ENCODE data around the gene SLC35F1.
"Not testable (repeated sequence)": the region's sequence is repeated elsewhere in the genome, so short reads cannot be mapped to it uniquely, and the experiment has no call there.

SLC35F1 gene

GRCh38 chr6:118016532-118016931 lies 109.5 kb downstream of the SLC35F1 start:
- no peak for DNase-seq

GRCh38 chr6:118017301-118017848 lies 110.3 kb downstream of the SLC35F1 start:
- DNase-seq: no peak

GRCh38 chr6:118023771-118024170 lies 116.7 kb downstream of the SLC35F1 start:
- no peak for DNase-seq

GRCh38 chr6:118029967-118030366 lies 122.9 kb downstream of the SLC35F1 start:
- no peak for DNase-seq

GRCh38 chr6:118037479-118037878 lies 130.4 kb downstream of the SLC35F1 start:
- DNase-seq: not testable (repeated sequence)

GRCh38 chr6:118042855-118043254 lies 135.8 kb downstream of the SLC35F1 start:
- no peak for DNase-seq

- DNase-seq: no peak
Observed at GRCh38 chr6:118044275-118044674, 137.2 kb downstream of the SLC35F1 start.

GRCh38 chr6:118054082-118054481 lies 147.0 kb downstream of the SLC35F1 start:
- no peak for DNase-seq

- no peak for DNase-seq
Observed at GRCh38 chr6:118061666-118062065, 154.6 kb downstream of the SLC35F1 start.

- no peak for DNase-seq
Observed at GRCh38 chr6:118080547-118080946, 173.5 kb downstream of the SLC35F1 start.

- DNase-seq: no peak
Observed at GRCh38 chr6:118083711-118084110, 176.6 kb downstream of the SLC35F1 start.

GRCh38 chr6:118085665-118086064 lies 178.6 kb downstream of the SLC35F1 start:
- DNase-seq: no peak

- DNase-seq: no peak
Observed at GRCh38 chr6:118086159-118086558, 179.1 kb downstream of the SLC35F1 start.

- DNase-seq: no peak
Observed at GRCh38 chr6:118092086-118092485, 185.0 kb downstream of the SLC35F1 start.

GRCh38 chr6:118097576-118097975 lies 190.5 kb downstream of the SLC35F1 start:
- no peak for DNase-seq

GRCh38 chr6:118100717-118101116 lies 193.7 kb downstream of the SLC35F1 start:
- DNase-seq: no peak

- DNase-seq: no peak
Observed at GRCh38 chr6:118101220-118101619, 194.2 kb downstream of the SLC35F1 start.

GRCh38 chr6:118101831-118102345 lies 194.8 kb downstream of the SLC35F1 start:
- no peak for DNase-seq

GRCh38 chr6:118102401-118102800 lies 195.3 kb downstream of the SLC35F1 start:
- DNase-seq: no peak

GRCh38 chr6:118103381-118104146 lies 196.5 kb downstream of the SLC35F1 start:
- DNase-seq: no peak

- no peak for DNase-seq
Observed at GRCh38 chr6:118122161-118122725, 215.2 kb downstream of the SLC35F1 start.

GRCh38 chr6:118122801-118123200 lies 215.7 kb downstream of the SLC35F1 start:
- no peak for DNase-seq

GRCh38 chr6:118123503-118124037 lies 216.5 kb downstream of the SLC35F1 start:
- DNase-seq: no peak

GRCh38 chr6:118124851-118125250 lies 217.8 kb downstream of the SLC35F1 start:
- DNase-seq: no peak
